HepG2 (cell line): Measurements from ENCODE around the gene KMT5C. TPM values are rescaled to one million over a fixed set of nuclear protein-coding genes. Genes with fewer than 3 reads are reported as not detected.

ENCODE experiments used
- ATF7 ChIP-seq, 2 experiments: fragments of 450-650 bp in 1 of 2; sonication (generic) in 1 of 2; formaldehyde crosslinking in 1 of 2; IDR thresholded peaks; 2 replicates each; pipeline versions ENCODE4 v1.4.0 to v1.6.1; 2016 to 2020; ENCODE audit warnings: antibody characterized with exemption in 1 of 2, mild to moderate bottlenecking in 1 of 2, missing genetic modification reagents in 1 of 2
- CREM ChIP-seq, 2 experiments: sonication (generic) in 1 of 2; formaldehyde crosslinking in 1 of 2; IDR thresholded peaks; 2 replicates each; pipeline versions ENCODE4 v1.4.0 to v1.6.1; 2016 to 2020; ENCODE audit warnings: antibody characterized with exemption in 1 of 2, mild to moderate bottlenecking in 1 of 2, missing genetic modification reagents in 1 of 2
- FOXJ3 ChIP-seq: sonication (generic); formaldehyde crosslinking; IDR thresholded peaks from 2 replicates; pipeline ENCODE4 v1.4.0; 2020; ENCODE audit warnings: missing genetic modification reagents, mild to moderate bottlenecking, borderline replicate concordance
- HNF4A ChIP-seq: sonication (generic); formaldehyde crosslinking; IDR thresholded peaks from 2 replicates; pipeline ENCODE4 v1.4.0; 2020; ENCODE audit warnings: missing genetic modification reagents
- IRF2 ChIP-seq: IDR thresholded peaks from 2 replicates; pipeline ENCODE4 v1.6.1; 2018; ENCODE audit warnings: missing genetic modification reagents, missing compliant biosample characterization
- KAT8 ChIP-seq: IDR thresholded peaks from 2 replicates; pipeline ENCODE4 v1.6.1; 2016; ENCODE audit warnings: missing genetic modification reagents, missing compliant biosample characterization
- MAFF ChIP-seq: IDR thresholded peaks from 2 replicates; pipeline ENCODE4 v1.6.1; 2011; ENCODE audit warnings: low read depth, low read length, improper control_type of control experiment
- NR0B2 ChIP-seq: sonication (generic); formaldehyde crosslinking; IDR thresholded peaks from 2 replicates; pipeline ENCODE4 v1.4.0; 2020; ENCODE audit warnings: mild to moderate bottlenecking, missing genetic modification reagents
- SMAD9 ChIP-seq: sonication (generic); formaldehyde crosslinking; IDR thresholded peaks from 2 replicates; pipeline ENCODE4 v1.5.1; 2020; ENCODE audit warnings: mild to moderate bottlenecking, missing genetic modification reagents
- SUZ12 ChIP-seq: fragments of 150-350 bp; IDR thresholded peaks from 2 replicates; pipeline ENCODE4 v1.6.1; 2014; ENCODE audit warnings: low read depth, low read length
- SYNCRIP ChIP-seq: fragments of 200-400 bp; formaldehyde crosslinking; IDR thresholded peaks from 2 replicates; pipeline ENCODE4 v1.6.1; 2018; ENCODE audit warnings: mild to moderate bottlenecking, low read depth, low read length; ENCODE audit not compliant: insufficient read depth
- ZNF136 ChIP-seq: sonication (generic); formaldehyde crosslinking; IDR thresholded peaks from 2 replicates; pipeline ENCODE4 v1.8.1; 2022; ENCODE audit warnings: low read depth, mild to moderate bottlenecking, moderate library complexity, missing genetic modification reagents
- ZNF615 ChIP-seq: sonication (generic); formaldehyde crosslinking; IDR thresholded peaks from 2 replicates; pipeline ENCODE4 v1.5.0; 2020; ENCODE audit warnings: mild to moderate bottlenecking, missing genetic modification reagents, borderline replicate concordance
- polyA plus RNA-seq, 8 experiments: library from polyadenylated mRNA; depleted of rRNA in 3 of 8; stranded (reverse) in 7 of 8; unstranded in 1 of 8; fragments of >200 nt; fragmentation: Illumina TruSeq in 4 of 8; extraction: Trizol in 4 of 8; gene quantifications; 2 replicates each; pipeline versions ENCODE4 v1.2.1 to v1.2.3, GENCODE V29; 2011 to 2016; ENCODE audit warnings: low read depth in 4 of 8, missing spikeins in 1 of 8, mixed read lengths in 1 of 8; ENCODE audit not compliant: insufficient read depth in 1 of 8
- total RNA-seq, 5 experiments: library from RNA; depleted of rRNA; stranded (reverse); fragments of >200 nt; fragmentation: Illumina TruSeq; extraction: Trizol; gene quantifications; 2 replicates each; pipeline ENCODE4 v1.2.3, GENCODE V29; 2016; ENCODE audit warnings: low read depth in 1 of 5
- TF ChIP-seq, protein P1 (sequence below): sonication (generic); formaldehyde crosslinking; IDR thresholded peaks from 2 replicates; pipeline ENCODE4 v1.5.0; 2020; ENCODE audit warnings: mild to moderate bottlenecking, missing genetic modification reagents, moderate library complexity
- TF ChIP-seq, protein P2 (sequence below): sonication (generic); formaldehyde crosslinking; IDR thresholded peaks from 2 replicates; pipeline ENCODE4 v1.4.0; 2020; ENCODE audit warnings: missing genetic modification reagents, borderline replicate concordance
- TF ChIP-seq, protein P3 (sequence below): sonication (generic); formaldehyde crosslinking; IDR thresholded peaks from 2 replicates; pipeline ENCODE4 v1.4.0; 2020; ENCODE audit warnings: missing genetic modification reagents

Gene KMT5C
- total and polyA plus RNA-seq, 2 of the 13 experiments (the other 11 are each of a cell fraction or from before 2014, with no cell fraction given), result 5.5 to 9.0 TPM

GRCh38 chr19:55304279-55304978 lies 35.2 kb upstream of the KMT5C start (continued):
- TF ChIP-seq, protein P1, sequence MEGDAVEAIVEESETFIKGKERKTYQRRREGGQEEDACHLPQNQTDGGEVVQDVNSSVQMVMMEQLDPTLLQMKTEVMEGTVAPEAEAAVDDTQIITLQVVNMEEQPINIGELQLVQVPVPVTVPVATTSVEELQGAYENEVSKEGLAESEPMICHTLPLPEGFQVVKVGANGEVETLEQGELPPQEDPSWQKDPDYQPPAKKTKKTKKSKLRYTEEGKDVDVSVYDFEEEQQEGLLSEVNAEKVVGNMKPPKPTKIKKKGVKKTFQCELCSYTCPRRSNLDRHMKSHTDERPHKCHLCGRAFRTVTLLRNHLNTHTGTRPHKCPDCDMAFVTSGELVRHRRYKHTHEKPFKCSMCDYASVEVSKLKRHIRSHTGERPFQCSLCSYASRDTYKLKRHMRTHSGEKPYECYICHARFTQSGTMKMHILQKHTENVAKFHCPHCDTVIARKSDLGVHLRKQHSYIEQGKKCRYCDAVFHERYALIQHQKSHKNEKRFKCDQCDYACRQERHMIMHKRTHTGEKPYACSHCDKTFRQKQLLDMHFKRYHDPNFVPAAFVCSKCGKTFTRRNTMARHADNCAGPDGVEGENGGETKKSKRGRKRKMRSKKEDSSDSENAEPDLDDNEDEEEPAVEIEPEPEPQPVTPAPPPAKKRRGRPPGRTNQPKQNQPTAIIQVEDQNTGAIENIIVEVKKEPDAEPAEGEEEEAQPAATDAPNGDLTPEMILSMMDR (CRISPR knock-in tag), result no peak
- TF ChIP-seq IRF2, result peak; percentile 63; the same call in 1 of the 2 replicates
- TF ChIP-seq ZNF136, result no peak
- TF ChIP-seq ATF7 (IDR thresholded peaks at IDR 0.05), result no peak
- no peak for TF ChIP-seq ATF7 (CRISPR knock-in tag; IDR thresholded peaks at IDR 0.05)
- TF ChIP-seq CREM (IDR thresholded peaks at IDR 0.05), result peak; percentile 87
- TF ChIP-seq CREM (CRISPR knock-in tag; IDR thresholded peaks at IDR 0.05), result no peak
- TF ChIP-seq, protein P2, sequence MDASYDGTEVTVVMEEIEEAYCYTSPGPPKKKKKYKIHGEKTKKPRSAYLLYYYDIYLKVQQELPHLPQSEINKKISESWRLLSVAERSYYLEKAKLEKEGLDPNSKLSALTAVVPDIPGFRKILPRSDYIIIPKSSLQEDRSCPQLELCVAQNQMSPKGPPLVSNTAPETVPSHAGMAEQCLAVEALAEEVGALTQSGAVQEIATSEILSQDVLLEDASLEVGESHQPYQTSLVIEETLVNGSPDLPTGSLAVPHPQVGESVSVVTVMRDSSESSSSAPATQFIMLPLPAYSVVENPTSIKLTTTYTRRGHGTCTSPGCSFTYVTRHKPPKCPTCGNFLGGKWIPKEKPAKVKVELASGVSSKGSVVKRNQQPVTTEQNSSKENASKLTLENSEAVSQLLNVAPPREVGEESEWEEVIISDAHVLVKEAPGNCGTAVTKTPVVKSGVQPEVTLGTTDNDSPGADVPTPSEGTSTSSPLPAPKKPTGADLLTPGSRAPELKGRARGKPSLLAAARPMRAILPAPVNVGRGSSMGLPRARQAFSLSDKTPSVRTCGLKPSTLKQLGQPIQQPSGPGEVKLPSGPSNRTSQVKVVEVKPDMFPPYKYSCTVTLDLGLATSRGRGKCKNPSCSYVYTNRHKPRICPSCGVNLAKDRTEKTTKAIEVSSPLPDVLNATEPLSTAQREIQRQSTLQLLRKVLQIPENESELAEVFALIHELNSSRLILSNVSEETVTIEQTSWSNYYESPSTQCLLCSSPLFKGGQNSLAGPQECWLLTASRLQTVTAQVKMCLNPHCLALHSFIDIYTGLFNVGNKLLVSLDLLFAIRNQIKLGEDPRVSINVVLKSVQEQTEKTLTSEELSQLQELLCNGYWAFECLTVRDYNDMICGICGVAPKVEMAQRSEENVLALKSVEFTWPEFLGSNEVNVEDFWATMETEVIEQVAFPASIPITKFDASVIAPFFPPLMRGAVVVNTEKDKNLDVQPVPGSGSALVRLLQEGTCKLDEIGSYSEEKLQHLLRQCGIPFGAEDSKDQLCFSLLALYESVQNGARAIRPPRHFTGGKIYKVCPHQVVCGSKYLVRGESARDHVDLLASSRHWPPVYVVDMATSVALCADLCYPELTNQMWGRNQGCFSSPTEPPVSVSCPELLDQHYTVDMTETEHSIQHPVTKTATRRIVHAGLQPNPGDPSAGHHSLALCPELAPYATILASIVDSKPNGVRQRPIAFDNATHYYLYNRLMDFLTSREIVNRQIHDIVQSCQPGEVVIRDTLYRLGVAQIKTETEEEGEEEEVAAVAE (CRISPR knock-in tag), result no peak
- no peak for TF ChIP-seq ZNF615 (CRISPR knock-in tag)
- TF ChIP-seq KAT8 (CRISPR knock-in tag), result no peak
- TF ChIP-seq SUZ12, result peak; percentile 92
- TF ChIP-seq FOXJ3 (CRISPR knock-in tag), result no peak
- no peak for TF ChIP-seq SMAD9 (CRISPR knock-in tag)
- TF ChIP-seq HNF4A (CRISPR knock-in tag), result no peak
- TF ChIP-seq NR0B2, result no peak
- no peak for TF ChIP-seq MAFF
- TF ChIP-seq, protein P3, sequence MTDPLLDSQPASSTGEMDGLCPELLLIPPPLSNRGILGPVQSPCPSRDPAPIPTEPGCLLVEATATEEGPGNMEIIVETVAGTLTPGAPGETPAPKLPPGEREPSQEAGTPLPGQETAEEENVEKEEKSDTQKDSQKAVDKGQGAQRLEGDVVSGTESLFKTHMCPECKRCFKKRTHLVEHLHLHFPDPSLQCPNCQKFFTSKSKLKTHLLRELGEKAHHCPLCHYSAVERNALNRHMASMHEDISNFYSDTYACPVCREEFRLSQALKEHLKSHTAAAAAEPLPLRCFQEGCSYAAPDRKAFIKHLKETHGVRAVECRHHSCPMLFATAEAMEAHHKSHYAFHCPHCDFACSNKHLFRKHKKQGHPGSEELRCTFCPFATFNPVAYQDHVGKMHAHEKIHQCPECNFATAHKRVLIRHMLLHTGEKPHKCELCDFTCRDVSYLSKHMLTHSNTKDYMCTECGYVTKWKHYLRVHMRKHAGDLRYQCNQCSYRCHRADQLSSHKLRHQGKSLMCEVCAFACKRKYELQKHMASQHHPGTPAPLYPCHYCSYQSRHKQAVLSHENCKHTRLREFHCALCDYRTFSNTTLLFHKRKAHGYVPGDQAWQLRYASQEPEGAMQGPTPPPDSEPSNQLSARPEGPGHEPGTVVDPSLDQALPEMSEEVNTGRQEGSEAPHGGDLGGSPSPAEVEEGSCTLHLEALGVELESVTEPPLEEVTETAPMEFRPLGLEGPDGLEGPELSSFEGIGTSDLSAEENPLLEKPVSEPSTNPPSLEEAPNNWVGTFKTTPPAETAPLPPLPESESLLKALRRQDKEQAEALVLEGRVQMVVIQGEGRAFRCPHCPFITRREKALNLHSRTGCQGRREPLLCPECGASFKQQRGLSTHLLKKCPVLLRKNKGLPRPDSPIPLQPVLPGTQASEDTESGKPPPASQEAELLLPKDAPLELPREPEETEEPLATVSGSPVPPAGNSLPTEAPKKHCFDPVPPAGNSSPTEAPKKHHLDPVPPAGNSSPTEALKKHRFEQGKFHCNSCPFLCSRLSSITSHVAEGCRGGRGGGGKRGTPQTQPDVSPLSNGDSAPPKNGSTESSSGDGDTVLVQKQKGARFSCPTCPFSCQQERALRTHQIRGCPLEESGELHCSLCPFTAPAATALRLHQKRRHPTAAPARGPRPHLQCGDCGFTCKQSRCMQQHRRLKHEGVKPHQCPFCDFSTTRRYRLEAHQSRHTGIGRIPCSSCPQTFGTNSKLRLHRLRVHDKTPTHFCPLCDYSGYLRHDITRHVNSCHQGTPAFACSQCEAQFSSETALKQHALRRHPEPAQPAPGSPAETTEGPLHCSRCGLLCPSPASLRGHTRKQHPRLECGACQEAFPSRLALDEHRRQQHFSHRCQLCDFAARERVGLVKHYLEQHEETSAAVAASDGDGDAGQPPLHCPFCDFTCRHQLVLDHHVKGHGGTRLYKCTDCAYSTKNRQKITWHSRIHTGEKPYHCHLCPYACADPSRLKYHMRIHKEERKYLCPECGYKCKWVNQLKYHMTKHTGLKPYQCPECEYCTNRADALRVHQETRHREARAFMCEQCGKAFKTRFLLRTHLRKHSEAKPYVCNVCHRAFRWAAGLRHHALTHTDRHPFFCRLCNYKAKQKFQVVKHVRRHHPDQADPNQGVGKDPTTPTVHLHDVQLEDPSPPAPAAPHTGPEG (CRISPR knock-in tag), result no peak
- TF ChIP-seq SYNCRIP, result no peak
